Measurements from ENCODE around the gene DPP7. TPM values are rescaled to one million over a fixed set of nuclear protein-coding genes. Genes with fewer than 3 reads are reported as not detected.

Gene DPP7
- total RNA-seq, 1 experiment from 2014 or later: 230 TPM

DNA sequence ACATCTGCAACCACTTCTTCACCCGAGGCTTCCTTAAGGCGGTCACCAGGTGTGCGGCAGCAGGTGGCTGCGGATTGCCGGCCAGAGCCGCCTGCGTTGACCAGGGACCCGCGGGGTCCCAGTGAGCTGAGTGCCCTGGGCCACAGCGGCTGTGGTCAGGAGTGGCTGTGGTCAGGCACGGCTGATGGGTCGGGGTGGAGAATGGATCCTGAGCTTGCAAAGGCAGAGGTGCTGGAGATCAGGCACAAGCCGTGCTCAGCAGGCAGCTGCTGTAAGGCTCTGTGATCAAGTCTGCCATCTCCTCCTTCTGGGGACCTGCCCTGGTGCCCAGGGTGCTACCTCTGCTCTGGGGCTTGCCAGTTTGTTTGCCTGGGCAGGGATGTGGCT lies 35.1 kb downstream of the DPP7 start:
- no peaks in the 10 kb centered on the region for H3K9me3 ChIP-seq
- Mint-ChIP-seq H3K4me1 (ENCODE audit: low read depth, unreplicated experiment) (no peaks in the 10 kb centered on the region), H3K27ac (ENCODE audit: unreplicated experiment) (no peak overlapping the region), H3K4me3 (ENCODE audit: unreplicated experiment) (peak overlapping the region; percentile 34), H3K9me3 (ENCODE audit: unreplicated experiment) (no peaks in the 10 kb centered on the region), H3K27me3 (ENCODE audit: insufficient read depth, unreplicated experiment) (no peaks in the 10 kb centered on the region), H3K36me3 (ENCODE audit: insufficient read depth, unreplicated experiment) (peaks cover 12% of the 10 kb centered on the region)
- H3K4me3 ChIP-seq (ENCODE audit: low read depth, low read length): no peak overlapping the region
- TF ChIP-seq, protein P1, sequence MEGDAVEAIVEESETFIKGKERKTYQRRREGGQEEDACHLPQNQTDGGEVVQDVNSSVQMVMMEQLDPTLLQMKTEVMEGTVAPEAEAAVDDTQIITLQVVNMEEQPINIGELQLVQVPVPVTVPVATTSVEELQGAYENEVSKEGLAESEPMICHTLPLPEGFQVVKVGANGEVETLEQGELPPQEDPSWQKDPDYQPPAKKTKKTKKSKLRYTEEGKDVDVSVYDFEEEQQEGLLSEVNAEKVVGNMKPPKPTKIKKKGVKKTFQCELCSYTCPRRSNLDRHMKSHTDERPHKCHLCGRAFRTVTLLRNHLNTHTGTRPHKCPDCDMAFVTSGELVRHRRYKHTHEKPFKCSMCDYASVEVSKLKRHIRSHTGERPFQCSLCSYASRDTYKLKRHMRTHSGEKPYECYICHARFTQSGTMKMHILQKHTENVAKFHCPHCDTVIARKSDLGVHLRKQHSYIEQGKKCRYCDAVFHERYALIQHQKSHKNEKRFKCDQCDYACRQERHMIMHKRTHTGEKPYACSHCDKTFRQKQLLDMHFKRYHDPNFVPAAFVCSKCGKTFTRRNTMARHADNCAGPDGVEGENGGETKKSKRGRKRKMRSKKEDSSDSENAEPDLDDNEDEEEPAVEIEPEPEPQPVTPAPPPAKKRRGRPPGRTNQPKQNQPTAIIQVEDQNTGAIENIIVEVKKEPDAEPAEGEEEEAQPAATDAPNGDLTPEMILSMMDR (IDR thresholded peaks at IDR 0.05; ENCODE audit: insufficient read depth in 1 of 2, low read depth in 1 of 2, low read length in 1 of 2, severe bottlenecking in 1 of 2, unreplicated experiment in 1 of 2): no peak
- intact Hi-C loops (cut with micrococcal nuclease; ENCODE audit: unreplicated experiment): no loop called here
- CTCF ChIA-PET: no interaction called here
- no peaks in the 10 kb centered on the region for H3K27me3 ChIP-seq (replicated peaks; ENCODE audit: control insufficient read depth, insufficient read depth, low read length)
- DNase-seq: no peak
- POLR2A ChIA-PET: no interaction called here
- peaks cover 8% of the 10 kb centered on the region for H3K4me1 ChIP-seq
- BruUV-seq (replicated peaks): no TSS peak
- peaks cover 1% of the 10 kb centered on the region for H3K36me3 ChIP-seq (ENCODE audit: control insufficient read depth, insufficient read depth, low read length)

DNA sequence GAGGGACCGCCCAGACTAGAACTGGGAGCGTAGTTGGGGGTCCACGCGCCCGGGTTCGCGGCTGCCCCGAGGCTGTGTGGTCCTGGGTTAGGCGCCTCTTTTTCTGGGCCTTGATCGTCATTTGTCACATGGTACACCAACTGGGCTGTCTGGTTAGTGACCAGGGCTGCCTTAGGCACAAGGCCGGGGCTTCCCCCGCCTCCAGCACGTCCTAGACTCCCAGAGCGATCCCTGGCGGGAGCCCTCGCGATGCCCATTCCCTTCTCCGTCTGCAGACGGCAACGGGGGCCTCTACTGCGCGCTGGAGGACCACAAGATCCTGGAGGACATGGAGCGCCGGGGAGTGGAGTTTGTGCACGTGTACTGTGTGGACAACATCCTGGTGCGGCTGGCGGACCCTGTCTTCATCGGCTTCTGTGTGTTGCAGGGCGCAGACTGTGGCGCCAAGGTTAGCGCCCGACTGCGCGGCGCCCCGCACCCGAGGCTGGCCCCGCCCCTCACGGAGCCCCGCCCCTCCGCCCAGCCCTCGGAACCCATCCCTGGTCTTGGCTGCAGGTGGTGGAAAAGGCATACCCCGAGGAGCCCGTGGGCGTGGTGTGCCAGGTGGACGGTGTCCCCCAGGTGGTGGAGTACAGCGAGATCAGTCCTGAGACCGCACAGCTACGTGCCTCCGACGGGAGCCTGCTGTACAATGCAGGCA lies 35.7 kb downstream of the DPP7 start:
- ChIA-PET CTCF (no interaction called here), POLR2A (no interaction called here)
- H3K27ac Mint-ChIP-seq (ENCODE audit: unreplicated experiment): no peak overlapping the region

DNA sequence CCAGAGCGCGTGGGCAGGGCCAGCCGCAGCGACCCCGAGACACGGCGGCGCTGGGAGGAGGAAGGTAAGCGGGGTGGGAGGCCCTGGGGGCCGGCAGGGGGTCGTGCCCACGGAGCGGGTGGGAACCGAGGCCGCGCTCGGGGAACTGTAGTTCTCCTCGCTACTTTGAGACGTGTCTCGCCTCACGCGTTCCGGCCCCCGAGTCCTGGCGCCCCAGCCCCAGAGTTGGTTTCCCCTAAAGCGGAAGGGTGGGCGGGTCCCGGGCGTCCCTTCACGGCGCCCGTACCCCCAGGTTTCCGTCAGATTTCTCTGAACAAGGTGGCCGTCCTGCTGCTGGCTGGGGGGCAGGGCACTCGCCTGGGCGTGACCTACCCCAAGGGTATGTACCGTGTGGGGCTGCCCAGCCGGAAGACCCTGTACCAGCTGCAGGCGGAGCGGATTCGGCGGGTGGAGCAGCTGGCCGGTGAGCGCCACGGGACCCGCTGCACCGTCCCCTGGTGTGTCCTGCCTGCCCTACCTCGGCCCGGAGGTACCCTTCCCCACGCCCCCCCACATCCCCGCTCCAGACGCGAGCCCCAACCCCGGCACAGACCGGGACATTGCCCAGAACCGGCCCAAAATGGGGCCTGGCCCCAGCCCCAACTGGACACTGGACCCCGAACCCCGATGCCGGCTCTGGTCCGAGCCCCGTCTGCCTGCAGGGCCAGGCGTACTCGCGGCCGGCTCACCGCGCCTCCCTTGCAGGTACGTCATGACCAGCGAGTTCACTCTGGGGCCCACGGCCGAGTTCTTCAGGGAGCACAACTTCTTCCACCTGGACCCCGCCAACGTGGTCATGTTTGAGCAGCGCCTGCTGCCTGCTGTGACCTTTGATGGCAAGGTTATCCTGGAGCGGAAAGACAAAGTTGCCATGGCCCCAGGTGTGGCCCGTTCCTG lies 36.5 kb downstream of the DPP7 start:
- Histone ChIP-seq H3K4me3 (ENCODE audit: low read depth, low read length) (peak overlapping the region; percentile 75), H3K9me3 (no peaks in the 10 kb centered on the region), H3K4me1 (peaks cover 17% of the 10 kb centered on the region), H3K27me3 (replicated peaks; ENCODE audit: control insufficient read depth, insufficient read depth, low read length) (no peaks in the 10 kb centered on the region), H3K36me3 (ENCODE audit: control insufficient read depth, insufficient read depth, low read length) (peaks cover 1% of the 10 kb centered on the region)
- TF ChIP-seq, protein P1 (IDR thresholded peaks at IDR 0.05; ENCODE audit: insufficient read depth in 1 of 2, low read depth in 1 of 2, low read length in 1 of 2, severe bottlenecking in 1 of 2, unreplicated experiment in 1 of 2): no peak
- no peak overlapping the region for H3K27ac Mint-ChIP-seq (ENCODE audit: unreplicated experiment)
- no peaks in the 10 kb centered on the region for H3K27me3 Mint-ChIP-seq (ENCODE audit: insufficient read depth, unreplicated experiment)
- TSS peak; percentile 23 for BruUV-seq (replicated peaks)
- H3K9me3 Mint-ChIP-seq (ENCODE audit: unreplicated experiment): no peaks in the 10 kb centered on the region
- ChIA-PET CTCF (interaction anchor here (2.3 kb wide), 1 partner anchor 10 kb away, joined by 13 read pairs; no protein-coding TSS in a partner anchor), POLR2A (no interaction called here)
- H3K4me3 Mint-ChIP-seq (ENCODE audit: unreplicated experiment): peak overlapping the region; percentile 60
- peaks cover 12% of the 10 kb centered on the region for H3K36me3 Mint-ChIP-seq (ENCODE audit: insufficient read depth, unreplicated experiment)
- intact Hi-C loops (cut with micrococcal nuclease; ENCODE audit: unreplicated experiment): no loop called here
- H3K4me1 Mint-ChIP-seq (ENCODE audit: low read depth, unreplicated experiment): no peaks in the 10 kb centered on the region
- no peak for DNase-seq

More for the DNA sequence above, 35.7 kb downstream of the DPP7 start:
- peaks cover 12% of the 10 kb centered on the region for H3K36me3 Mint-ChIP-seq (ENCODE audit: insufficient read depth, unreplicated experiment)
- no peaks in the 10 kb centered on the region for H3K9me3 ChIP-seq
- intact Hi-C loops (cut with micrococcal nuclease; ENCODE audit: unreplicated experiment): no loop called here
- no peak overlapping the region; the same call in 1 of the 2 replicates for H3K4me3 ChIP-seq (ENCODE audit: low read depth, low read length)
- no TSS peak for BruUV-seq (replicated peaks)
- H3K9me3 Mint-ChIP-seq (ENCODE audit: unreplicated experiment): no peaks in the 10 kb centered on the region
- TF ChIP-seq, protein P1 (IDR thresholded peaks at IDR 0.05; ENCODE audit: insufficient read depth in 1 of 2, low read depth in 1 of 2, low read length in 1 of 2, severe bottlenecking in 1 of 2, unreplicated experiment in 1 of 2): no peak
- DNase-seq: no peak
- H3K27me3 Mint-ChIP-seq (ENCODE audit: insufficient read depth, unreplicated experiment): no peaks in the 10 kb centered on the region
- no peaks in the 10 kb centered on the region for H3K27me3 ChIP-seq (replicated peaks; ENCODE audit: control insufficient read depth, insufficient read depth, low read length)
- peak overlapping the region; percentile 60 for H3K4me3 Mint-ChIP-seq (ENCODE audit: unreplicated experiment)
- H3K4me1 ChIP-seq: peaks cover 13% of the 10 kb centered on the region
- peaks cover 1% of the 10 kb centered on the region for H3K36me3 ChIP-seq (ENCODE audit: control insufficient read depth, insufficient read depth, low read length)
- H3K4me1 Mint-ChIP-seq (ENCODE audit: low read depth, unreplicated experiment): no peaks in the 10 kb centered on the region

All from Caco-2 (cell line).